GM23338 (cell line): Measurements from ENCODE around the gene RYR1.

Experiments used
- CREB1 ChIP-seq: fragments of 250-450 bp; sonication (Bioruptor Pico); IDR thresholded peaks from 2 replicates; pipeline ENCODE4 v1.5.0; 2020; ENCODE audit warnings: low read depth, mild to moderate bottlenecking, moderate library complexity
- ETS1 ChIP-seq: IDR thresholded peaks from 2 replicates; pipeline ENCODE4 v1.6.1; 2016; ENCODE audit warnings: antibody characterized with exemption
- EZH2 ChIP-seq: fragments of 200-600 bp; sonication (generic); IDR thresholded peaks from one replicate; pipeline ENCODE4 v1.8.0; 2017; ENCODE audit warnings: antibody characterized with exemption, mild to moderate bottlenecking, low read depth; ENCODE audit not compliant: unreplicated experiment
- EZH2phosphoT487 ChIP-seq: fragments of 200-600 bp; sonication (generic); IDR thresholded peaks from one replicate; pipeline ENCODE4 v1.8.1; 2018; ENCODE audit warnings: antibody characterized with exemption; ENCODE audit not compliant: unreplicated experiment
- JUNB ChIP-seq: IDR thresholded peaks from one replicate; pipeline ENCODE4 v1.6.1; 2016; ENCODE audit warnings: antibody characterized with exemption; ENCODE audit not compliant: unreplicated experiment
- NANOG ChIP-seq: IDR thresholded peaks from 2 replicates; pipeline ENCODE4 v1.6.1; 2016; ENCODE audit warnings: antibody characterized with exemption, borderline replicate concordance
- POLR2AphosphoS5 ChIP-seq: IDR thresholded peaks from 2 replicates; pipeline ENCODE4 v1.6.1; 2016; ENCODE audit warnings: antibody characterized with exemption, low read depth
- REST ChIP-seq: IDR thresholded peaks from one replicate; pipeline ENCODE4 v1.6.1; 2018; ENCODE audit warnings: antibody characterized with exemption; ENCODE audit not compliant: unreplicated experiment
- STAT1 ChIP-seq: IDR thresholded peaks from one replicate; pipeline ENCODE4 v1.6.1; 2016; ENCODE audit warnings: antibody characterized with exemption; ENCODE audit not compliant: unreplicated experiment
- ZNF114 ChIP-seq: fragments of 250-450 bp; sonication (Bioruptor Pico); IDR thresholded peaks from 2 replicates; pipeline ENCODE4 v1.5.0; 2020; ENCODE audit warnings: mild to moderate bottlenecking, moderate library complexity
- ZNF331 ChIP-seq: fragments of 250-450 bp; sonication (Bioruptor Pico); IDR thresholded peaks from 2 replicates; pipeline ENCODE4 v1.5.0; 2020; ENCODE audit warnings: low read depth, mild to moderate bottlenecking, moderate library complexity
- ZNF462 ChIP-seq: fragments of 250-450 bp; sonication (Bioruptor Pico); IDR thresholded peaks from 2 replicates; pipeline ENCODE4 v1.5.0; 2020; ENCODE audit warnings: mild to moderate bottlenecking, moderate library complexity
- TF ChIP-seq, protein P1 (sequence below), 2 experiments: fragments of 200-600 bp in 1 of 2; sonication (generic) in 1 of 2; conservative IDR thresholded peaks; 2 replicates each; pipeline versions ENCODE4 v1.5.1 to v1.6.1; 2016 to 2017; ENCODE audit warnings: antibody characterized with exemption in 2 of 2, low read depth in 2 of 2, mild to moderate bottlenecking in 2 of 2, moderate library complexity in 1 of 2

- TF ChIP-seq EZH2phosphoT487, result no peak
- TF ChIP-seq, protein P1, sequence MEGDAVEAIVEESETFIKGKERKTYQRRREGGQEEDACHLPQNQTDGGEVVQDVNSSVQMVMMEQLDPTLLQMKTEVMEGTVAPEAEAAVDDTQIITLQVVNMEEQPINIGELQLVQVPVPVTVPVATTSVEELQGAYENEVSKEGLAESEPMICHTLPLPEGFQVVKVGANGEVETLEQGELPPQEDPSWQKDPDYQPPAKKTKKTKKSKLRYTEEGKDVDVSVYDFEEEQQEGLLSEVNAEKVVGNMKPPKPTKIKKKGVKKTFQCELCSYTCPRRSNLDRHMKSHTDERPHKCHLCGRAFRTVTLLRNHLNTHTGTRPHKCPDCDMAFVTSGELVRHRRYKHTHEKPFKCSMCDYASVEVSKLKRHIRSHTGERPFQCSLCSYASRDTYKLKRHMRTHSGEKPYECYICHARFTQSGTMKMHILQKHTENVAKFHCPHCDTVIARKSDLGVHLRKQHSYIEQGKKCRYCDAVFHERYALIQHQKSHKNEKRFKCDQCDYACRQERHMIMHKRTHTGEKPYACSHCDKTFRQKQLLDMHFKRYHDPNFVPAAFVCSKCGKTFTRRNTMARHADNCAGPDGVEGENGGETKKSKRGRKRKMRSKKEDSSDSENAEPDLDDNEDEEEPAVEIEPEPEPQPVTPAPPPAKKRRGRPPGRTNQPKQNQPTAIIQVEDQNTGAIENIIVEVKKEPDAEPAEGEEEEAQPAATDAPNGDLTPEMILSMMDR (conservative IDR thresholded peaks at IDR 0.05; ENCODE audit: low read depth in 2 of 2), result no peak
- no peak for TF ChIP-seq EZH2
- no peak for TF ChIP-seq JUNB
- TF ChIP-seq REST, result no peak
- TF ChIP-seq POLR2AphosphoS5, result no peak
- no peak for TF ChIP-seq CREB1 (CRISPR knock-in tag)
- no peak for TF ChIP-seq ZNF114
- TF ChIP-seq ETS1, result no peak
- TF ChIP-seq STAT1, result no peak
- no peak for TF ChIP-seq NANOG
- TF ChIP-seq ZNF462 (CRISPR knock-in tag), result no peak
- no peak for TF ChIP-seq ZNF331 (CRISPR knock-in tag)
These were observed 132.2 kb downstream of the RYR1 start for GRCh38 chr19:38565691-38566105.
